HG02885 (cell line): ENCODE data around the gene LCMT1.
"Not testable (repeated sequence)": the region's sequence is repeated elsewhere in the genome, so short reads cannot be mapped to it uniquely, and the experiment has no call there.

Experiments
- ATAC-seq: cut with Tn5 transposase; IDR thresholded peaks from one replicate; pipeline ENCODE4 v1.9.1; 2021; ENCODE audit warnings: mild to moderate bottlenecking; ENCODE audit not compliant: unreplicated experiment, poor library complexity

Gene LCMT1

GRCh38 chr16:25135254-25135878 is 23.8 kb downstream of the LCMT1 start:
- no peak for ATAC-seq

DNA sequence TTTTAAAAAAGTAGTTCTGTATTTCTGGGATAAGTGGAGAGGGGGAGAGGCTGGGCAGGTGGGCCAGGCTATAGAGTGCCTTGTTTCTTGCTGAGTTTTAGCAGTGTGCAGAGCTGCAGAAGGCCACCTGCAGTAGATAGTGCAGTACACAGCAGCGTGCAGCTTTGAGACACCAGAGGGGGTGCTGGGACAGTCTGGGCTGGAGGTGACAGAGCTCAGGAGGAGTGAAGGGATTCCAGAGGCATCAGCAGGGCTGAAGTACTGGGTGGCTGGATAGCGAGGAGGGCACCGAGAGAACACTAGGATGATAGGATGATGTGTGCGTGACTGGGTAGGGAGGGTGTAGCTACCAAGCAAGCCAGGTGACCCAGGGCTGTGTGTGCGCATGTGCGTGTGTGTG is 26.6 kb downstream of the LCMT1 start:
- ATAC-seq, result no peak

GRCh38 chr16:25140459-25140858 is 28.9 kb downstream of the LCMT1 start:
- no peak for ATAC-seq

- no peak for ATAC-seq
These were observed 30.1 kb downstream of the LCMT1 start for GRCh38 chr16:25141648-25142047.

GRCh38 chr16:25143928-25144327 is 32.4 kb downstream of the LCMT1 start:
- no peak for ATAC-seq

DNA sequence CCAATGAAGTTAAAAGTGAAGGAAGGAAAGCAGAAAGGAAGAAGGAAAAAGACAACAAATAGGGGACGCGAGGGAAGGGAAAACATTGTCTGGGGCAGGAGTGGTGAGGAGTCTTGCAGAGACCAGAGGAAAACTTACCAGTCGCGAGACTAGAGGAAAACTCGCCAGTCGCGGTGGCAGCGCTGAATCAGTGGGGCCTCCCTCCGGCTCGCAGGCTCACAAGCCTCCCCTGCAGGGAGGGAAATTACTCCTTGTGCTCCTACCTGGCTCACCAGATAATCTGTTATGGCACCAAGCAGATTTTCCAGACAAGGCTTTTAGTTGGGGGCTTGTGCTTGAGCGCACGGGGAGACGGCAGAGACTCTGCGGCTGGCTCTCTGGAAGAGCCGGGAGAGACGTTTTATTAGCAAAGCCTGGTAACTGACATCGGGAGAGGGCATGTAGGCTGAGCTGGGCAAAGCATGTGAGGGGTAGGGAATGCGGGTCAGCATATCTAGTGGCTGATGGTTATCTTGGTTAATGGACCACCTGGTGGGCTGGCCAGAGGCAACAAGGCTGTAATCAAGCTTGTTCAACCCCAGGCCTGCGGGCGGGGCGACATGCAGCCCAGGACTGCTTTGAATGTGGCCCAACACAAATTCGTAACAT is 37.1 kb downstream of the LCMT1 start:
- ATAC-seq, result no peak

DNA sequence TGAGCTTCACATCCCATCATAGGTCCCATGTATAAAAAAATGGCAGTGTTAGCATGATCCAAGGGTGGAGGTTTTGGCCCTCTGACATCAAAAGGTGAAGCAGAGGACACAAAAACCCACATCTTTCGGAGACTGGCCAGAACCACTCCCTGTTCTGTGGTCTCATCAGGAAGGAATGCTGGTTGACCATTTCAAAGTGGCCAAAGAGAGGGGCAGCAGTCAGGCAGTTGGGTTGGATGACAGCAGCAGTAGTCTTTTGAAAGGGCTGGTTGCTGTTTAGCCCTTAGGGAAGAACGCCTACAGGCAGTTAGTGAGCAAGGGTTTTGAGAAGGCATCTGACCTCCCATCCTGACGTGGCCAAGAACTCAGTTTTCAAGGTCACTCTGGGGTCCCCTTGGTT is 40.5 kb downstream of the LCMT1 start:
- ATAC-seq, result no peak

- no peak for ATAC-seq
These were observed 44.3 kb downstream of the LCMT1 start for GRCh38 chr16:25155553-25156460.

GRCh38 chr16:25157271-25157875 is 45.8 kb downstream of the LCMT1 start:
- no peak for ATAC-seq

DNA sequence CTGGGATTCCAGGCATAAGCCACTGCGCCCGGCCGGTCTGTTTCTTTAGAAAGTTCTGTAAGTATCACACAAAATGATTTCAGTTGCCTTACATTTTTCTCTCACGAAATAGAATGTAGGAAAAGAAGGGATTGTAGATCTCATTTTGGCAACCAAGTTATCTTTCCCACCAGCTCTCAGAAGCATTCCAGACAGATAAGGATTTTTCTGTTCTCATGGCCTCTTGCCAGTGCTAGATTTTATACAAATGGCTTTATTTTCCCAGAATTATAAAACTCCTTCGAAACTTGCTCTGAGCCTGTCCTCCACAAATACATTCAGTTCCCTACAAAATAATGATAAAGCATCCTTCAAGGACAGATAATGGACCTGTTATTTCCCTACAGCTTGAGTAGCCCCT is 46.9 kb downstream of the LCMT1 start:
- no peak for ATAC-seq

DNA sequence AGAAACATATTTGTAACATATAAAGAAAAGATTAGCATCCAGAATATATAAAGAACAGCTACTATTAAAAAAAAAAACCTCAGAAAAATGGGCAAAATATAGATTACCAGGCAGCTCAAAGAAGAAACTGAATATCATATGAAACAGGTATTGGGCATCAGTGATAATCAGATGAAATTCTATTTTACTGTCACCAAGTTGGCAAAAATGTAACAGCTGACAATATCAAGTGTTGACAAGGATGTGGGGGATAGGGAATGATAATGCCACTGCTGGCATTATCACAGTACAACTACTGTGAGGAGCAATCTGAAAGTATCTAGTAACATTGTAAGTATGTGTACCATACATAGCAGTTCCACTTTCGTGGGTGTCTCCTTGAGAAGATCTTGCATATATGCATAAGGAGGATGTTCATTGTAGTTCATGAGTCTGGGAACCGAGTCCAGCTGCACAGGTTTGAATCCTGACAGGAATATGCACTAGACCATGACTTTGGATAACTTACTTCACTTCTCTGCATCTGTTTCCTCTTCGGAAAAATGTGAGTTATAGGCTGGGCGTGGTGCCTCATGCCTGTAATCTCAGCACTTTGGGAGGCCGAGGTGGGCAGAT is 50.3 kb downstream of the LCMT1 start:
- ATAC-seq, result no peak

- no peak for ATAC-seq
These were observed 52.1 kb downstream of the LCMT1 start for GRCh38 chr16:25163683-25164082.

DNA sequence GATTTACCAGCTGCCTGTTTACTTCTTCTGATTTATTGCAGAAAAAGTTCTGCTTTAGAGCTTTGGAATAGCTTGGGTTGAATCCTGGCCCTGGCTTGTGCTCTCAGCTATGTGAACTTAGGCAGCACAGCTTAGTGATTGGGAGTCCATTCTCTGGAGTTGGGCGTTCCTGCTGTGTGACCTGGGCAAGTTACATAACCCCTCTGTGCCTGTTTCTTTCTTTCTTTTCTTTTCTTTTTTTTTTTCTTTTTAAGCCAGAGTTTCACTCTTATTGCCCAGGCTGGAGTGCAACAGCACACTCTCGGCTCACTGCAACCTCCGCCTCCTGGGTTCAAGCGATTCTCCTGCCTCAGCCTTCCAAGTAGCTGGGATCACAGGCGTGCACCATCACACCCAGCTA is 53.7 kb downstream of the LCMT1 start:
- ATAC-seq, result no peak

DNA sequence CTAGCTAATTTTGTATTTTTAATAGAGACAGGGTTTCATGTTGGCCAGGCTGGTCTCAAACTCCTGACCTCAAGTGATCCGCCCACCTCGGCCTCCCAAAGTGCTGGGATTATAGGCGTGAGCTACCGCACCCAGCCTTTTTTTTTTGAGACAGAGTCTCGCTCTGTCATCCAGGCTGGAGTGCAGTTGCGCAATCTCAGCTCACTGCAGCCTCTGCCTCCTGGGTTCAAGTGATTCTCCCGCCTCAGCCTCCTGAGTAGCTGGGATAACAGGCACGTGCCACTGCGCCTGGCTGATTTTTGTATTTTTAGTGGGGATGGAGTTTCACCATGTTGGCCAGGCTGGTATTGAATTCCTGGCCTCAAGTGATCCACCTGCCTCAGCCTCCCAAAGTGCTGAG is 56.4 kb downstream of the LCMT1 start:
- ATAC-seq, result not testable (repeated sequence)

DNA sequence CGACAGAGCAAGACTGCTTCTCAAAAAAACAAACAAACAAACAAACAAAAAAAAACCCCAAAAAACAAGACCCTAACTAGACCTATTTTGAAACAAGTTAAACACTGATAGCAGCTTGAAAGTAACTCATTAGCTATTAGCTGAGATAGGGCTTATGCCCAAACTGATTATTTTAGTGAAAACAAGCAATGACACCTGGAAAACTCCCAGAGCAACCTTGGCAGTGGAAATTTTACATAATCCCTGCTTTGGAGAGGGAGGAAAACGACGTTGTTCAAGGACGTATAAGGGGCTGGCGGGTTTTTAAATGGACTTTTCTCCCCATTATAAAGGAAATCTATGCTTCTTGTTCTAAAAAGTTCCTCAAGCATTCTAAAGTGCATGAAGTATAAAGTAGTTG is 59.8 kb downstream of the LCMT1 start:
- ATAC-seq, result no peak

- ATAC-seq, result no peak
These were observed 61.3 kb downstream of the LCMT1 start for GRCh38 chr16:25172831-25173230.

GRCh38 chr16:25174285-25174684 is 62.7 kb downstream of the LCMT1 start:
- no peak for ATAC-seq

- ATAC-seq, result no peak
These were observed 64.6 kb downstream of the LCMT1 start for GRCh38 chr16:25176136-25176535.

DNA sequence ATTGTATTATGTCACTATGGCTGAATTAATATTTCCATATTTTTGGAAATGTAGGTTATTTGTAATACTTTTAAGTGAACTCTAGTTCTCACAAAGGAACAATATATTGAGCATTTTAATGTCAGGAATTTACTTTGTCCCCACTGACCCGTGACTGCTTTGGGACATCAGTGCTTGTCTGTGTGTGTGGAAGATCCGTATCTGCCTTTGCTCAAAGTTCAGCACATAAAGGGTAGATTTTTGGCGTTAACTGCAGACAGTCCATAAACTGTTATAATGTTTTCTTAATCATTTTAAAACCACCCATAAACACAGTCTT is 65.9 kb downstream of the LCMT1 start:
- ATAC-seq, result no peak

- no peak for ATAC-seq
These were observed 66.5 kb downstream of the LCMT1 start for GRCh38 chr16:25177831-25178688.
